ENCODE measurements around the gene NMD3.
A peak's percentile ranks its signal among the peaks of the same experiment; 100 is the strongest.

The NMD3 gene

GRCh38 chr3:161251716-161252115, 30.6 kb downstream of the NMD3 start:
- DNase-seq = no peak
- TF ChIP-seq POLR2A (IDR thresholded peaks at IDR 0.05; ENCODE audit: low read length) = no peak
- no peak for TF ChIP-seq GATA1 (IDR thresholded peaks at IDR 0.05; ENCODE audit: low read depth, low read length)

DNA sequence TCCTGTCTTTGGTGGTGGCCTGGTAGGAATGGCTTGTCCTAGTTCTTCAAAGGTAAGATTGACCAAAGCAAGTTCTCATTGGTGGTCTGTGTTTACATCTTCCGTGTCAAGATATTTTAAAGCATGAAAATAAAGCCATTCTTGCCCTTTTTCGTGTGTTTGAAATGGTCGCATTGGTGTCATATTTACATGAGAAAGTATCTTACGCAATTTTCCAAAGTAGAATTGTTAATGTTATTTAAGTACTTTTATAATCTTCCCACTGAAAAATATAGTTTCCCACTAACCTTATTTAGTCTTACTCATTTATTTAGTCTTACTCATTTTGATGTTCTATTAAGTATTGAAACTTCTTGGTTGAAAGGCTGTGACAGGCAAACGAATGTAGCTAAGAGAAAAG, 31.0 kb downstream of the NMD3 start:
- TF ChIP-seq GATA1 (IDR thresholded peaks at IDR 0.05; ENCODE audit: low read depth, low read length) = no peak
- no peak for TF ChIP-seq POLR2A (IDR thresholded peaks at IDR 0.05; ENCODE audit: low read length)
- no peak for DNase-seq

DNA sequence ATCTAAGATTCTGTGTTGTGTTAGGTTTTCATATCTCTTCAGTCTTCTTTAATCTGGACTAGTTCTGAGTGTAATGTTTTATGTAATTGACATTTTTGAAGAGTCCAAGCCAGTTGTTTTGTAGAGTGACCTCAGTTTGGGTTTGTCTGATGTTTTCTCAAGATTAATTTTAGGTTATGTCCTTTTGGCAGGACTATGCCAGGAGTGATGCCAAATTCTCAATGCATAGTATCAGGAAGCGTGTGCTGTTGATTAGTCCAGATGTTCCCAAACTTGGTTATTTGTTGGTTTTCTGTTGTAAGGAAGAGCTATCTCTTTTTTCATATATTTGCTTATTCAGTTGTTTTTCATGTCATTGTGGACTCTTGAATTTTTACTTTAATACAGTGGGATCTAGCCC, 32.6 kb downstream of the NMD3 start:
- no peak for DNase-seq
- TF ChIP-seq GATA1 (IDR thresholded peaks at IDR 0.05; ENCODE audit: low read depth, low read length) (no peak), POLR2A (IDR thresholded peaks at IDR 0.05; ENCODE audit: low read length) (no peak)

DNA sequence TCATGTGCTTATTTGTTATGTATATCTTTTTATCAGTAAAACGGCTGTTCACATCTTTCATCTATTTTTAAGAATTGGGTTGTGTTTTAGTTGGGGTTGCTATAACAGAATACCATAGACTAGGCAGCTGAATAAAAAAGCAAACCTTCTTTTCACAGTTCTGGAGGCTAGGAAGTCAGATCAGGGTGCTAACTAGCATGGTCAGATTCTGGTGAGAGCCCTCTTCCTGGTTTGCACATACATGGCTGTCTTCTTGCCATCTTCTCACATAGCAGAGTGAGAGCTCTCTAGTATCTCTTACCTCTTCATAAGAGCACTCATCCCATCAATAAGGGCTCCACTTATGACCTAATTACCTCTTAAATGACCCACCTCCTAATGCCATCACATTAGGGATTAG, 33.8 kb downstream of the NMD3 start:
- no peak for TF ChIP-seq POLR2A (IDR thresholded peaks at IDR 0.05; ENCODE audit: low read length)
- TF ChIP-seq GATA1 (IDR thresholded peaks at IDR 0.05; ENCODE audit: low read depth, low read length) = no peak
- DNase-seq = no peak

DNA sequence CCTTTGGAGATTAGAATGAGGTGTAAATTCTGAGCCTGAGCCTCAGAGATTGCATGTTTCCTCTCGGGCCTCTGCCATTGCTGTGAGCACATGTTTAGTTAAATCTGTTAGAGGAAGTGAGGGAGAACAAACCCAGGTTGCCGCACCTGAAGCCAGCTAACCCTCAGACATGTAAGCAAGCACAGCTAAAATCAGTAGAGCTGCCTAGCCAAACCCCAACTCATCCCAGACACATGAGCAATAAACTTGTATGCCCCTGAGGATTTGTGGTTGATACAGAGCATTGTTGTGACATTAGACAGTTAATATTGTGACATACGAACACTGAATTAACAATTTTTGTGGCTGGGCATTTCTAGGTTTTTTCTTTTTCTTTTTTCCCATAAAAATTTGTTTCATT, 41.9 kb downstream of the NMD3 start:
- no peak for DNase-seq
- no peak for TF ChIP-seq POLR2A (IDR thresholded peaks at IDR 0.05; ENCODE audit: low read length)
- TF ChIP-seq GATA1 (IDR thresholded peaks at IDR 0.05; ENCODE audit: low read depth, low read length) = no peak

GRCh38 chr3:161264852-161265251, 43.7 kb downstream of the NMD3 start:
- DNase-seq = no peak
- TF ChIP-seq GATA1 (IDR thresholded peaks at IDR 0.05; ENCODE audit: low read depth, low read length) (no peak), POLR2A (IDR thresholded peaks at IDR 0.05; ENCODE audit: low read length) (no peak)

- DNase-seq = no peak
- TF ChIP-seq POLR2A (IDR thresholded peaks at IDR 0.05; ENCODE audit: low read length) (no peak), GATA1 (IDR thresholded peaks at IDR 0.05; ENCODE audit: low read depth, low read length) (no peak)
Observed at GRCh38 chr3:161265916-161266571, 44.9 kb downstream of the NMD3 start.

- no peak for DNase-seq
- no peak for TF ChIP-seq GATA1 (IDR thresholded peaks at IDR 0.05; ENCODE audit: low read depth, low read length)
- TF ChIP-seq POLR2A (IDR thresholded peaks at IDR 0.05; ENCODE audit: low read length) = no peak
Observed at GRCh38 chr3:161266731-161267150, 45.6 kb downstream of the NMD3 start.

DNA sequence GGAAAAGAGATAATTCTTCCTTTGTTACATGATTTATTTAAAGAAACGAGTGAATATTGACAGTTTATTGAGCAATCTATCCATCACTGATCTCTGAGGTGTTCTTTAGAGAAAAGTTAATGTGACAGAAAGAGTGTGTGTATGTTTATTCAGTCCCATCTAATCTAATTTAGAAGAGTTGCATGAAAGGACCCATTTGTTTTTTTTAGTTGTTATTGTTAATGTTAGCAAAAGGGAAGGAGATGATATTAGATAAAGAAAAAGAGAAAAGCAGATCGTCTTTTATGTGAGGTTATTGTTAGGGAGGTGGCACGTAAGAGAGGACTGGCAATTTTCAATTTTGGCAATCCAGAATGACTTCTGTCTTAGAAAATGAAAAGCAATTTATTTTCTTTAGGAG, 46.5 kb downstream of the NMD3 start:
- TF ChIP-seq POLR2A (IDR thresholded peaks at IDR 0.05; ENCODE audit: low read length) = no peak
- DNase-seq = no peak

- DNase-seq = no peak
- TF ChIP-seq GATA1 (IDR thresholded peaks at IDR 0.05; ENCODE audit: low read depth, low read length) = no peak
- TF ChIP-seq POLR2A (IDR thresholded peaks at IDR 0.05; ENCODE audit: low read length) = no peak
Observed at GRCh38 chr3:161268601-161269000, 47.5 kb downstream of the NMD3 start.

GRCh38 chr3:161270991-161271390, 49.9 kb downstream of the NMD3 start:
- no peak for DNase-seq
- TF ChIP-seq POLR2A (IDR thresholded peaks at IDR 0.05; ENCODE audit: low read length) = no peak
- TF ChIP-seq GATA1 (IDR thresholded peaks at IDR 0.05; ENCODE audit: low read depth, low read length) = no peak

DNA sequence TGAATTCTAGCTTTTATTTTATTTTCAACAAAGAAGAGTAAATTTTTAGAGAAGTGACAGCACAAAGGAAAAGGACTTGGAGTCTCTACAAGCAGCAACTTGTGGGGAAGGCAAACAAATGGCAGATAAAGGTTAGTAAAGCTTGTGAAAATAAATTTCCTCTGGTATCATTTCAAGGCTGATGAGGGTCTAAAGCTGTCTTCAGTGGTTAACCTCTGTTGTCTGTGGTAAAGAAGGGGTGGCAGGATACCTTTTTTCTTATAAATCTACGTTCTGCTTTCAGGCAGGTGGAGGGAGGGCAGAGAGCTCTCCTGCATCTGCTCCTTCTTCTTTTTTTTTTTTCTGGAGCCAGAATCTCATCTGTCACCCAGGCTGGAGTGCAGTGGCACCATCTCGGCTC, 50.5 kb downstream of the NMD3 start:
- TF ChIP-seq POLR2A (IDR thresholded peaks at IDR 0.05; ENCODE audit: low read length) (no peak), GATA1 (IDR thresholded peaks at IDR 0.05; ENCODE audit: low read depth, low read length) (no peak)
- DNase-seq = no peak

- DNase-seq = no peak
- no peak for TF ChIP-seq POLR2A (IDR thresholded peaks at IDR 0.05; ENCODE audit: low read length)
- no peak for TF ChIP-seq GATA1 (IDR thresholded peaks at IDR 0.05; ENCODE audit: low read depth, low read length)
Observed at GRCh38 chr3:161272524-161272923, 51.4 kb downstream of the NMD3 start.

DNA sequence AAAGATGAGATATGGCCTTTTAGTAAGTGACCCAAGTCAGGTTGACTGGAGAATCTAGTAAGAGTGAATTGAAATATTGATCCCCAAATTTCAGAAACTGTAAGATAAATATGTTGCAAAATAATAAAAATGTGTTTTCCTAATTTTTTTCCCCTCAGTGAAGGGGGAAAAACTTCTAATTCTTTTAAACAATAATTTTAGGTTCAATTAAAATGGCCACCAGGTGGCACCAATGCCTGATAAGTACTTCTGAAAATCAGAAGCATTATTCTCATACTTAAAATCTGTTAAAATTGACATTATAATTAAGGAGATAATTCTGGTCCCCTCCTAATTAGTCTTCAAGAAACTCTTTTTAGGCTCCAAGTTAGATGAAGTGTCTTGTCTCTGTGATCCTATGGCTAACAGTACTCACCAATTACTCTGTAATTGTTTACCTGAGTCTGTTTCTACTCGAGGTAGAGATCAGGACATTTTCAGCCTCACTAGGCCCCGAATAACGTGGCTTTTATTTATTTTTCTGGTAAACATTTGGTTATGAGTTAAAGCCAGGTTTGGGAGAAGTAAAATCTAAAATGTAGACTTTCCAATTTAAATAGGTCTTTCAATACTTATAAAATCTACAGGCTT, 52.6 kb downstream of the NMD3 start:
- peak; percentile 40 to 69 for DNase-seq
- no peak for TF ChIP-seq GATA1 (IDR thresholded peaks at IDR 0.05; ENCODE audit: low read depth, low read length)
- no peak for TF ChIP-seq POLR2A (IDR thresholded peaks at IDR 0.05; ENCODE audit: low read length)

- TF ChIP-seq POLR2A (IDR thresholded peaks at IDR 0.05; ENCODE audit: low read length) (no peak), GATA1 (IDR thresholded peaks at IDR 0.05; ENCODE audit: low read depth, low read length) (no peak)
- peak; percentile 74 to 81 for DNase-seq
Observed at GRCh38 chr3:161274691-161275298, 53.7 kb downstream of the NMD3 start.
